GM18507 (cell line): ENCODE results near the gene SMPX.

ENCODE experiments used
- DNase-seq: peaks from one replicate; pipeline ENCODE4 v3.0.0; 2011; ENCODE audit warnings: low read depth; ENCODE audit not compliant: insufficient read length; ENCODE audit errors: extremely low spot score
- FAIRE-seq: peaks from 2 replicates; lab custom pipeline; 2011; peaks lifted over from hg19 to GRCh38; lab: Jason Lieb, UNC

The SMPX gene

DNA sequence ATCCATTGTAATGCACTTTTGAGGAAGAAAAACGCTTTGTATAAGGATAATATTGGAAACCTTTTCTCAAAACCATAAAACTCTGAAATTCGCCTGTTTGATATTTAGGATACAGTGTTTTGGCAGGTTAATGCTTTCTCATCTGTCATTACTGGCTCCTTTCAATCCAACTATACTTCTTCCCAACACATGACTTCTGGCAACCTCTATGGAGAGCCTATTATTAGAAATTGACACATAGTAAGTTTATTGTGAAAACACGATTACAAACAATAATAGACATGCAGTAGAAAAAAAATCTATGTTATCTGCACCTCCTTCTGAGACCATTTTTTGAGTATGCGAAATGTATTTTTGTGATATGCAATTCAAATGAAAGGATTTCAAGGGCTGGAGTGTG is 95.2 kb downstream of the SMPX start:
- DNase-seq (no peak), FAIRE-seq (no peak)

GRCh38 chrX:21661316-21661715 is 96.6 kb downstream of the SMPX start:
- DNase-seq (no peak), FAIRE-seq (no peak)

DNA sequence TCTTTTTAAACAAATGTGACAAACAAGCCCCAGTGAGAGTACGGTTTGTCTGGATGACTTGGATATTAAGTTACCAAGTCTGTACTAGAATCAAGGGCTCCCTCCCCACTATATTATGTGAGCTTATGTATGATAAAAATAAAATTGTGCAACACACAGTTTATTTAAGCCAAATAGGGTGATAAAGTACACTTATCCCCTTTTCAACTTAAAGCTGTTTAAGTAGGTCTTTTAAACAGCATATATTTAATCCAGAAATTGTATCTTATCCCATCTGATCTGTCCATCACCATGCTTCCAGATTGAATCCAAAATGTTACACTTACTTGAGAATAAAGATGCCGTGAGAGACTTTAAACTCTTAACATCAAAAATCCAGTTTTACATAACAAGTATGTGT is 97.8 kb downstream of the SMPX start:
- DNase-seq (no peak), FAIRE-seq (no peak)

DNA sequence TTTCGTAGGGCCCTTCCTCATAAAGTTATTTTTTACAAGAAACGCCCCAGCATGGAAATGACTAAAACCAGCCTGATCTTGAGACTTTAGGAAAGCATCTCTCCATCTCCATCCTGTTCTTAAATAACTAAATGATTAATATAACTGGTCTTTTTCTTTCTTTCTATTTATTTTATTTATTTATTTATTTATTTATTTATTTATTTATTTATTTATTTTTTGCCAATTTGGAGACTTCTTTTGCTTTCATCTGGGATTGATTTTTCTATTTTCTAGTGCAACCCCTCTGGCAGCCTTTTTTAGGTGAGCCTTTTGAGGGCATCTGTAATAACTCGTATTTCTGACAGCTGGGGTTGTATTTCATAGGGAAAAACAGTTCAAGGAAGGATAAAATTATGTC is 98.6 kb downstream of the SMPX start:
- DNase-seq (no peak), FAIRE-seq (no peak)

DNA sequence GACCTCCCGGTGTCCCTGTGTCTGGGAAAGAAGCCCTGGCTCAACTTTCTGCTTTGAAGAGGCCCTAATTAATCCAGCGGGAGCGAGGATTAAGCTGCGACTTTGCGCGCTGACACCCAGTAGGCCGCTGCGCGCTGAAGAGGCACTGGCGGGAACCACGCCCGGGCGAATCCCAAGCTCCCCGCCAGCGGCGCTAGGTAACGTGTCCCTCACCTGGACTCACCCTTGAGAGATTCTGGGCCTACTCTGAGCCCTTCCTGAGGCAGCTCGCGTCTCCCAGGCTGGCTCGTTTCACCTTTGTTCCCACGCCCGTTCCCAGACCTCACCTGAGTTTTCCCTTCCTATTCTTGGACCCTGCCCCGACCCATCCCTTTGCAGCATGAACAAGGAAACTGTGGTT is 99.2 kb downstream of the SMPX start:
- FAIRE-seq: no peak
- DNase-seq: no peak

GRCh38 chrX:21658152-21658737 is 99.7 kb downstream of the SMPX start, which contains the start of gene KLHL34:
TSS of gene KLHL34 (minus strand) at chrX:21658330. CDS start at chrX:21657788, 542 bp downstream.
- FAIRE-seq: no peak
- no peak for DNase-seq

GRCh38 chrX:21657318-21658151 is 100.4 kb downstream of the SMPX start:
- FAIRE-seq: no peak
- DNase-seq: no peak

DNA sequence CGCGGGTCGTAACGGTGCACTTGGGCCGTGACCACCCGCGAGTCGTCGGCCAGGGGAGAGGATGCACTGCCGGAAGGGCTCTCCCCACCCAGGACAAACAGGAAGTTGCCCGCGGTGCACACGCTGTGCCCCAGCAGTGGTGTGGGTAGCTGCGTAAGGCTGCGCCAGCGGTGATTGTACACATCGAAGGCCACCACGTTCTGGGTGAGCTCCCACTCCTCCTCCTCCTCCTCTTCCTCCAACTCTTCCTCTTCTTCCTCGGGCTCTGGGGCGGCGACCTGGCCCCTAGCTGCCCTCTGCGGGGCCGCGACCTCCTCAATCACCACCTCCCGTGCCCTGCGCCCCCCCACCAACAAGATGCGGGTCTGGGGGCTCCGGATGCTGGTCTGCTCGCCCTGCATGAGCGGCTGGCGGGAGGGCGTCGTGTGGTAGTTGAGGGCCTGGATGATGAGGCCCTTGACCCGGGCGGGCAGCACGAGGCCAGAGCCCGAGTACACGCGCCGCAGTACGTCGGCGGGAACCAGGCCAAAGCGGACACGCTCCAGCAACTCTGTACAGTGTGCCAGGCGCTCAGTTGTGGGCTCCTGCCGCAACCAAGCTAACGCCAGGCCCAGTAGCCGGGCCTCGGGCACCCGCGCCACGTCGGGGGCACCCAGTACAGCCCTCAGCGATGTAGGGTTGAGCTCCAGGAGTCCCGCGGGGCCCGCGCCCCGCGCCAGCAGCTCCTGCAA is 101.2 kb downstream of the SMPX start:
- FAIRE-seq (no peak), DNase-seq (no peak)
